Fibroblast of lung (primary cell): Measurements from ENCODE around the gene UQCR10. TPM values are rescaled to one million over a fixed set of nuclear protein-coding genes. Genes with fewer than 3 reads are reported as not detected.

Source experiments
- DNase-seq, 2 donors: peaks; one replicate each; pipeline versions ENCODE4 v3.0.0 to v3.0.0-alpha.2; 2010; ENCODE audit warnings: low read depth in 2 of 2
- H2AFZ ChIP-seq: 2 replicates; pipeline ENCODE4 v1.5.1; 2012; ENCODE audit warnings: low read length, control low read depth, inconsistent platforms
- H3K27ac ChIP-seq: 2 replicates; pipeline ENCODE4 v1.5.1; 2011; ENCODE audit warnings: low read length, control low read depth; ENCODE audit not compliant: insufficient read depth
- H3K27me3 ChIP-seq: 2 replicates; pipeline ENCODE4 v1.5.1; 2011; ENCODE audit warnings: mild to moderate bottlenecking, low read length; ENCODE audit not compliant: control insufficient read depth, insufficient read depth
- H3K36me3 ChIP-seq: 2 replicates; pipeline ENCODE4 v1.5.1; 2011; ENCODE audit warnings: low read length; ENCODE audit not compliant: control insufficient read depth, insufficient read depth
- H3K4me1 ChIP-seq: 2 replicates; pipeline ENCODE4 v1.5.1; 2011; ENCODE audit warnings: low read length; ENCODE audit not compliant: control insufficient read depth, insufficient read depth; ENCODE audit errors: extremely low read depth
- H3K4me2 ChIP-seq: 2 replicates; pipeline ENCODE4 v1.5.1; 2011; ENCODE audit warnings: low read length, control low read depth; ENCODE audit not compliant: insufficient read depth; ENCODE audit errors: extremely low read depth
- H3K4me3 ChIP-seq, 4 experiments: fragments of 200-600 bp in 1 of 4; sonication (generic) in 1 of 4; replicated peaks in 1 of 4; 2 replicates each; pipeline ENCODE4 v1.5.1; 2011 to 2016; ENCODE audit warnings: low read length in 4 of 4, low read depth in 3 of 4, mild to moderate bottlenecking in 3 of 4, control low read depth in 2 of 4, inconsistent platforms in 1 of 4, mixed read lengths in 1 of 4; ENCODE audit not compliant: insufficient read depth in 1 of 4; ENCODE audit errors: control extremely low read depth in 1 of 4
- H3K79me2 ChIP-seq: 2 replicates; pipeline ENCODE4 v1.5.1; 2012; ENCODE audit warnings: mild to moderate bottlenecking, low read length, inconsistent platforms; ENCODE audit not compliant: control insufficient read depth, insufficient read depth
- H3K9ac ChIP-seq: 2 replicates; pipeline ENCODE4 v1.5.1; 2011; ENCODE audit warnings: mild to moderate bottlenecking, low read length, control low read depth; ENCODE audit not compliant: insufficient read depth
- H3K9me3 ChIP-seq: 2 replicates; pipeline ENCODE4 v1.5.1; 2012; ENCODE audit warnings: low read depth, low read length; ENCODE audit not compliant: control insufficient read depth, insufficient read depth
- H4K20me1 ChIP-seq: 2 replicates; pipeline ENCODE4 v1.5.1; 2011; ENCODE audit warnings: low read length; ENCODE audit not compliant: control insufficient read depth, insufficient read depth; ENCODE audit errors: extremely low read depth
- CTCF ChIP-seq, 2 donors: IDR thresholded peaks in 1 of 2; conservative IDR thresholded peaks in 1 of 2; 1 replicate in 1 of 2; 2 replicates in 1 of 2; pipeline ENCODE4 v1.5.1; 2011 to 2012; ENCODE audit warnings: low read length in 2 of 2, control low read depth in 1 of 2, inconsistent platforms in 1 of 2, low read depth in 1 of 2, mild to moderate bottlenecking in 1 of 2
- EZH2 ChIP-seq: IDR thresholded peaks from 2 replicates; pipeline ENCODE4 v1.5.1; 2012; ENCODE audit warnings: low read length, control low read depth, mild to moderate bottlenecking; ENCODE audit errors: missing control alignments
- polyA plus RNA-seq, 2 donors: library from polyadenylated mRNA; depleted of rRNA in 1 of 2; stranded (reverse) in 1 of 2; unstranded in 1 of 2; fragments of >200 nt; gene quantifications; 2 replicates each; pipeline ENCODE4 v1.2.1, GENCODE V29; 2011 to 2012; ENCODE audit warnings: missing spikeins in 1 of 2
- total RNA-seq: library from RNA; depleted of rRNA; stranded (reverse); fragments of >200 nt; gene quantifications from 2 replicates; pipeline ENCODE4 v1.2.1, GENCODE V29; 2014

Gene UQCR10
- total and polyA plus RNA-seq, 2 donors (not counting 1 experiment from before 2014, with no cell fraction given): 112 to 117 TPM

GRCh38 chr22:29801796-29802195, 34.6 kb downstream of the UQCR10 start:
- Histone ChIP-seq H3K4me1 (peaks cover 14% of the 10 kb centered on the region), H3K9ac (no peak overlapping the region), H3K79me2 (no peaks in the 10 kb centered on the region), H3K4me3 (no peak overlapping the region), H3K27ac (no peak overlapping the region), H3K9me3 (no peaks in the 10 kb centered on the region), H3K27me3 (no peaks in the 10 kb centered on the region), H4K20me1 (no peaks in the 10 kb centered on the region), H3K4me2 (no peak overlapping the region), H2AFZ (no peak overlapping the region), H3K36me3 (peaks cover 26% of the 10 kb centered on the region)
- DNase-seq: no peak
- no peak for TF ChIP-seq CTCF (conservative IDR thresholded peaks at IDR 0.05 in 1 of 2, IDR thresholded peaks at IDR 0.05 in 1 of 2; ENCODE audit: low read depth in 1 of 2, low read length in 2 of 2)
- TF ChIP-seq EZH2: no peak

- no peak overlapping the region for H3K27ac ChIP-seq
- H3K9me3 ChIP-seq: no peaks in the 10 kb centered on the region
- H3K36me3 ChIP-seq: peaks cover 28% of the 10 kb centered on the region
- no peak overlapping the region for H2AFZ ChIP-seq
- H4K20me1 ChIP-seq: no peaks in the 10 kb centered on the region
- TF ChIP-seq CTCF (conservative IDR thresholded peaks at IDR 0.05 in 1 of 2, IDR thresholded peaks at IDR 0.05 in 1 of 2; ENCODE audit: low read depth in 1 of 2, low read length in 2 of 2): no peak
- TF ChIP-seq EZH2: no peak
- H3K9ac ChIP-seq: no peak overlapping the region
- no peaks in the 10 kb centered on the region for H3K79me2 ChIP-seq
- H3K4me3 ChIP-seq: no peak overlapping the region
- H3K27me3 ChIP-seq: no peaks in the 10 kb centered on the region
- DNase-seq: no peak
- no peak overlapping the region for H3K4me2 ChIP-seq
- H3K4me1 ChIP-seq: peaks cover 14% of the 10 kb centered on the region
These were observed 36.0 kb downstream of the UQCR10 start for GRCh38 chr22:29803190-29803589.

GRCh38 chr22:29804985-29805384, 37.8 kb downstream of the UQCR10 start:
- no peak for DNase-seq
- Histone ChIP-seq H3K9ac (no peak overlapping the region), H4K20me1 (no peaks in the 10 kb centered on the region), H3K4me2 (no peak overlapping the region), H3K36me3 (peaks cover 25% of the 10 kb centered on the region), H3K79me2 (no peaks in the 10 kb centered on the region), H3K9me3 (no peaks in the 10 kb centered on the region), H3K4me1 (no peaks in the 10 kb centered on the region), H2AFZ (no peak overlapping the region), H3K4me3 (no peak overlapping the region), H3K27me3 (no peaks in the 10 kb centered on the region), H3K27ac (no peak overlapping the region)
- TF ChIP-seq EZH2: no peak
- no peak for TF ChIP-seq CTCF (conservative IDR thresholded peaks at IDR 0.05 in 1 of 2, IDR thresholded peaks at IDR 0.05 in 1 of 2; ENCODE audit: low read depth in 1 of 2, low read length in 2 of 2)
